Measurements from ENCODE around the gene LRP10.

GRCh38 chr14:22850944-22851764 is 20.4 kb upstream of the LRP10 start:
- TF ChIP-seq, protein P1, sequence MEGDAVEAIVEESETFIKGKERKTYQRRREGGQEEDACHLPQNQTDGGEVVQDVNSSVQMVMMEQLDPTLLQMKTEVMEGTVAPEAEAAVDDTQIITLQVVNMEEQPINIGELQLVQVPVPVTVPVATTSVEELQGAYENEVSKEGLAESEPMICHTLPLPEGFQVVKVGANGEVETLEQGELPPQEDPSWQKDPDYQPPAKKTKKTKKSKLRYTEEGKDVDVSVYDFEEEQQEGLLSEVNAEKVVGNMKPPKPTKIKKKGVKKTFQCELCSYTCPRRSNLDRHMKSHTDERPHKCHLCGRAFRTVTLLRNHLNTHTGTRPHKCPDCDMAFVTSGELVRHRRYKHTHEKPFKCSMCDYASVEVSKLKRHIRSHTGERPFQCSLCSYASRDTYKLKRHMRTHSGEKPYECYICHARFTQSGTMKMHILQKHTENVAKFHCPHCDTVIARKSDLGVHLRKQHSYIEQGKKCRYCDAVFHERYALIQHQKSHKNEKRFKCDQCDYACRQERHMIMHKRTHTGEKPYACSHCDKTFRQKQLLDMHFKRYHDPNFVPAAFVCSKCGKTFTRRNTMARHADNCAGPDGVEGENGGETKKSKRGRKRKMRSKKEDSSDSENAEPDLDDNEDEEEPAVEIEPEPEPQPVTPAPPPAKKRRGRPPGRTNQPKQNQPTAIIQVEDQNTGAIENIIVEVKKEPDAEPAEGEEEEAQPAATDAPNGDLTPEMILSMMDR (IDR thresholded peaks at IDR 0.05), result no peak
- TF ChIP-seq POLR2AphosphoS5 (IDR thresholded peaks at IDR 0.05; ENCODE audit: low read depth, low read length), result no peak

All from Panc1 (cell line).